GM23338 (cell line): ENCODE results near the gene TXNDC9.

Experiments used
- CTCF ChIP-seq, 2 experiments: fragments of 200-600 bp in 1 of 2; sonication (generic) in 1 of 2; conservative IDR thresholded peaks; 2 replicates each; pipeline versions ENCODE4 v1.5.1 to v1.6.1; 2016 to 2017; ENCODE audit warnings: antibody characterized with exemption in 2 of 2, low read depth in 2 of 2, mild to moderate bottlenecking in 2 of 2, moderate library complexity in 1 of 2
- EZH2 ChIP-seq: fragments of 200-600 bp; sonication (generic); IDR thresholded peaks from one replicate; pipeline ENCODE4 v1.8.0; 2017; ENCODE audit warnings: antibody characterized with exemption, mild to moderate bottlenecking, low read depth; ENCODE audit not compliant: unreplicated experiment
- EZH2phosphoT487 ChIP-seq: fragments of 200-600 bp; sonication (generic); IDR thresholded peaks from one replicate; pipeline ENCODE4 v1.8.1; 2018; ENCODE audit warnings: antibody characterized with exemption; ENCODE audit not compliant: unreplicated experiment
- POLR2AphosphoS5 ChIP-seq: IDR thresholded peaks from 2 replicates; pipeline ENCODE4 v1.6.1; 2016; ENCODE audit warnings: antibody characterized with exemption, low read depth
- REST ChIP-seq: IDR thresholded peaks from one replicate; pipeline ENCODE4 v1.6.1; 2018; ENCODE audit warnings: antibody characterized with exemption; ENCODE audit not compliant: unreplicated experiment

GRCh38 chr2:99376254-99376864 is 40.2 kb upstream of the TXNDC9 start:
- no peak for TF ChIP-seq POLR2AphosphoS5
- TF ChIP-seq CTCF (conservative IDR thresholded peaks at IDR 0.05; ENCODE audit: low read depth in 2 of 2) = no peak
- TF ChIP-seq EZH2phosphoT487 = no peak
- no peak for TF ChIP-seq EZH2
- no peak for TF ChIP-seq REST
